ENCODE results near the gene SH2D7. TPM values are rescaled to one million over a fixed set of nuclear protein-coding genes. Genes with fewer than 3 reads are reported as not detected.

The SH2D7 gene
- total and polyA plus RNA-seq, 2 donors (not counting 3 experiments of a cell fraction or from before 2014, with no cell fraction given), result not detected

DNA sequence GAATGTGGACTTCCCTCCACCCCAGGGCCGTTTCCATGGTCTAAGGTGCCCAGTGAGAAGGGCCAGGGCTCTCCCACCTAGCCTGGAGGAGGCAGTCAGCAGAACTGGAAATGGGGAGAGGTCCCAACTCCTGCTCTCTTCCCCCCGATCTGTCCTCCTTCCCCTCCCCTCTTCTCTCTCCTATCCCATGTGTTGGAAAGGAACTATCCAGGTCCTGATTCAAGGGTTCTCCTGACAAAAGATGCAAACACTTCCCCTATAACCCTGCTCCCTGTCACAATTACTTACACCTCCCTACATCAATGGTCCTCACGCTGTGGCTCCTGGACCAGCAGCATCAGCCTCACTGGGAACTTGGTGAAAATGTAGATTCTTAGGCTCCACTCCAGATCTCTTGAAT, 32.9 kb downstream of the SH2D7 start:
- dilution Hi-C loops (cut with MboI; ENCODE audit: extremely low pct_ligation_motif_present, low sequenced_read_pairs) (no loop called here), intact Hi-C loops (cut with micrococcal nuclease) (no loop called here)
- no peaks in the 10 kb centered on the region for H3K9me1 ChIP-seq (replicated peaks; ENCODE audit: control insufficient read depth, extremely low read depth, insufficient read depth, low read length)
- DNase-seq (ENCODE audit: low read depth, low spot score) (no peak), FAIRE-seq (no peak)
- no peaks in the 10 kb centered on the region for H3K4me1 ChIP-seq (ENCODE audit: control insufficient read depth, extremely low read depth, insufficient read depth, low read length)
- no peaks in the 10 kb centered on the region for H4K20me1 ChIP-seq (replicated peaks; ENCODE audit: control insufficient read depth, extremely low read depth, insufficient read depth, low read length)
- no peak overlapping the region for H3K9ac ChIP-seq (replicated peaks; ENCODE audit: extremely low read depth, insufficient read depth, low read length)
- no peak overlapping the region for H3K27ac ChIP-seq (ENCODE audit: insufficient read depth, low read depth, low read length)
- no peaks in the 10 kb centered on the region for H3K79me2 ChIP-seq (ENCODE audit: control insufficient read depth, insufficient read depth, low read length)
- no peaks in the 10 kb centered on the region for H3K9me3 ChIP-seq (replicated peaks; ENCODE audit: control insufficient read depth, insufficient read depth, low read length)
- H3K4me3 ChIP-seq (replicated peaks in 1 of 3; ENCODE audit: insufficient read depth in 1 of 3, low read depth in 1 of 3, low read length in 3 of 3), result no peak overlapping the region
- ChIA-PET POLR2A (no interaction called here), CTCF (interaction anchor here (1.1 to 7.0 kb wide), 2 partner anchors 12 to 115 kb away, joined by 4 to 50 read pairs; no protein-coding TSS in a partner anchor)
- no TSS peak for BruUV-seq (replicated peaks)
- no peaks in the 10 kb centered on the region for H3K27me3 ChIP-seq (ENCODE audit: control insufficient read depth in 2 of 2, insufficient read depth in 2 of 2, low read length in 2 of 2)
- no peak overlapping the region for H2AFZ ChIP-seq (ENCODE audit: low read depth, low read length)
- H3K4me2 ChIP-seq (ENCODE audit: insufficient read depth, low read length), result no peak overlapping the region
- TF ChIP-seq, protein P1, sequence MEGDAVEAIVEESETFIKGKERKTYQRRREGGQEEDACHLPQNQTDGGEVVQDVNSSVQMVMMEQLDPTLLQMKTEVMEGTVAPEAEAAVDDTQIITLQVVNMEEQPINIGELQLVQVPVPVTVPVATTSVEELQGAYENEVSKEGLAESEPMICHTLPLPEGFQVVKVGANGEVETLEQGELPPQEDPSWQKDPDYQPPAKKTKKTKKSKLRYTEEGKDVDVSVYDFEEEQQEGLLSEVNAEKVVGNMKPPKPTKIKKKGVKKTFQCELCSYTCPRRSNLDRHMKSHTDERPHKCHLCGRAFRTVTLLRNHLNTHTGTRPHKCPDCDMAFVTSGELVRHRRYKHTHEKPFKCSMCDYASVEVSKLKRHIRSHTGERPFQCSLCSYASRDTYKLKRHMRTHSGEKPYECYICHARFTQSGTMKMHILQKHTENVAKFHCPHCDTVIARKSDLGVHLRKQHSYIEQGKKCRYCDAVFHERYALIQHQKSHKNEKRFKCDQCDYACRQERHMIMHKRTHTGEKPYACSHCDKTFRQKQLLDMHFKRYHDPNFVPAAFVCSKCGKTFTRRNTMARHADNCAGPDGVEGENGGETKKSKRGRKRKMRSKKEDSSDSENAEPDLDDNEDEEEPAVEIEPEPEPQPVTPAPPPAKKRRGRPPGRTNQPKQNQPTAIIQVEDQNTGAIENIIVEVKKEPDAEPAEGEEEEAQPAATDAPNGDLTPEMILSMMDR (IDR thresholded peaks at IDR 0.05; ENCODE audit: extremely low read depth in 1 of 2, insufficient read depth in 1 of 2, low read depth in 1 of 2, low read length in 2 of 2), result no peak
- TF ChIP-seq POLR2A (IDR thresholded peaks at IDR 0.05; ENCODE audit: low read depth, low read length), result no peak
- no peak for TF ChIP-seq POLR2AphosphoS5 (IDR thresholded peaks at IDR 0.05; ENCODE audit: insufficient read depth, low read depth, low read length)
- TF ChIP-seq, protein P2, sequence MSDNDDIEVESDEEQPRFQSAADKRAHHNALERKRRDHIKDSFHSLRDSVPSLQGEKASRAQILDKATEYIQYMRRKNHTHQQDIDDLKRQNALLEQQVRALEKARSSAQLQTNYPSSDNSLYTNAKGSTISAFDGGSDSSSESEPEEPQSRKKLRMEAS (IDR thresholded peaks at IDR 0.05; ENCODE audit: insufficient read depth, insufficient read length), result no peak
- no peak for TF ChIP-seq EZH2 (IDR thresholded peaks at IDR 0.05; ENCODE audit: borderline replicate concordance, low read depth, low read length, severe bottlenecking)
- no peak for TF ChIP-seq MYC (IDR thresholded peaks at IDR 0.05; ENCODE audit: low read depth, low read length)
- TF ChIP-seq FOS (IDR thresholded peaks at IDR 0.05; ENCODE audit: borderline replicate concordance, insufficient read depth, low read length), result no peak
- no peak for TF ChIP-seq GATA2 (IDR thresholded peaks at IDR 0.05; ENCODE audit: insufficient read depth, insufficient read length, low read depth, low read length)
- TF ChIP-seq JUN (IDR thresholded peaks at IDR 0.05; ENCODE audit: borderline replicate concordance, insufficient read depth, insufficient read length, low read depth), result no peak
- H3K36me3 ChIP-seq (ENCODE audit: control insufficient read depth in 2 of 2, extremely low read depth in 1 of 2, insufficient read depth in 2 of 2, low read length in 2 of 2), result no peaks in the 10 kb centered on the region
